Left ventricle myocardium inferior (tissue), 1 donor: ENCODE measurements around the gene NLRP1. TPM values are rescaled to one million over a fixed set of nuclear protein-coding genes. Genes with fewer than 3 reads are reported as not detected.
A peak's percentile ranks its signal among the peaks of the same experiment; 100 is the strongest.

Source experiments
- DNase-seq: peaks from one replicate; pipeline ENCODE4 v3.0.0-alpha.2; 2020
- H3K27ac ChIP-seq: fragments of 200-600 bp; replicated peaks from 2 replicates; pipeline ENCODE4 v1.8.0; 2021
- H3K27me3 ChIP-seq: fragments of 200-600 bp; 2 replicates; pipeline ENCODE4 v1.8.0; 2021; ENCODE audit warnings: low read depth
- H3K36me3 ChIP-seq: fragments of 200-600 bp; 2 replicates; pipeline ENCODE4 v1.8.0; 2021
- H3K4me1 ChIP-seq: fragments of 200-600 bp; 2 replicates; pipeline ENCODE4 v1.8.0; 2021
- H3K4me3 ChIP-seq: fragments of 200-600 bp; 2 replicates; pipeline ENCODE4 v1.8.0; 2021; ENCODE audit warnings: mild to moderate bottlenecking, moderate library complexity
- H3K9me3 ChIP-seq: fragments of 200-600 bp; replicated peaks from 2 replicates; pipeline ENCODE4 v1.8.0; 2021
- intact Hi-C: fragments of 100-400 bp; cut with micrococcal nuclease; formaldehyde crosslinking; loops from one replicate; pipeline ENCODE4 v1.11.0; 2022
- total RNA-seq: library from RNA; stranded (reverse); fragmentation: NEBNext Ultra II Directional; extraction: Animal tissue kit (Norgen Biotek cat#: 25700); gene quantifications from one replicate; pipeline ENCODE4 v1.2.1, GENCODE V29; 2021
- TF ChIP-seq, protein P1 (sequence below): fragments of 200-600 bp; IDR thresholded peaks from 2 replicates; pipeline ENCODE4 v1.8.0; 2021; ENCODE audit warnings: antibody characterized with exemption, mild to moderate bottlenecking, borderline replicate concordance
- donor health status: DM: no; HTN: yes; CAD: no; lungs with severe emphysema.

Gene NLRP1
- total RNA-seq, 1 donor from 2014 or later, result 8.3 TPM

DNA sequence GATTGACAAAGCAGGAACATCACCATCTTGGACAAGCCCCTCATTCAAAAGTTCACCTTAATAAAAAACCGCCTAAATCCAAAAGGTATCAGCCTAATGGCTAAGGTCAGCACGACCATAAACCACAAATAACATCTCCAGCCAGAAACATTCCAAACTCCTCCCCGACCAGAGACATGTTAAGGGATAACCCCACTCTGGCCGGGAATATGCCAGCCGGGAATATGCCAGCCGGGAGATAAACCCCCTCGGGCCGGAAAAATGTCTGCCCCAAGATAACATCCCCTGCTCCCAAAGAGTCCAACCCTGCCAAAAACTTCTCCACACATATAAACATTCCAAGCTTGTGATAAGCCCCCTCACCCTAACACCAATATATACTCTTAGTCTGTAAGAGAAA lies 116.9 kb downstream of the NLRP1 start:
- H3K4me3 ChIP-seq, result peak overlapping the region; percentile 98
- TF ChIP-seq, protein P1, sequence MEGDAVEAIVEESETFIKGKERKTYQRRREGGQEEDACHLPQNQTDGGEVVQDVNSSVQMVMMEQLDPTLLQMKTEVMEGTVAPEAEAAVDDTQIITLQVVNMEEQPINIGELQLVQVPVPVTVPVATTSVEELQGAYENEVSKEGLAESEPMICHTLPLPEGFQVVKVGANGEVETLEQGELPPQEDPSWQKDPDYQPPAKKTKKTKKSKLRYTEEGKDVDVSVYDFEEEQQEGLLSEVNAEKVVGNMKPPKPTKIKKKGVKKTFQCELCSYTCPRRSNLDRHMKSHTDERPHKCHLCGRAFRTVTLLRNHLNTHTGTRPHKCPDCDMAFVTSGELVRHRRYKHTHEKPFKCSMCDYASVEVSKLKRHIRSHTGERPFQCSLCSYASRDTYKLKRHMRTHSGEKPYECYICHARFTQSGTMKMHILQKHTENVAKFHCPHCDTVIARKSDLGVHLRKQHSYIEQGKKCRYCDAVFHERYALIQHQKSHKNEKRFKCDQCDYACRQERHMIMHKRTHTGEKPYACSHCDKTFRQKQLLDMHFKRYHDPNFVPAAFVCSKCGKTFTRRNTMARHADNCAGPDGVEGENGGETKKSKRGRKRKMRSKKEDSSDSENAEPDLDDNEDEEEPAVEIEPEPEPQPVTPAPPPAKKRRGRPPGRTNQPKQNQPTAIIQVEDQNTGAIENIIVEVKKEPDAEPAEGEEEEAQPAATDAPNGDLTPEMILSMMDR, result no peak
- DNase-seq, result no peak
- H3K27me3 ChIP-seq, result no peaks in the 10 kb centered on the region
- peaks cover 7% of the 10 kb centered on the region for H3K36me3 ChIP-seq
- no peaks in the 10 kb centered on the region for H3K9me3 ChIP-seq
- intact Hi-C loops, result no loop called here
- H3K27ac ChIP-seq, result no peak overlapping the region
- H3K4me1 ChIP-seq, result peaks cover 28% of the 10 kb centered on the region

DNA sequence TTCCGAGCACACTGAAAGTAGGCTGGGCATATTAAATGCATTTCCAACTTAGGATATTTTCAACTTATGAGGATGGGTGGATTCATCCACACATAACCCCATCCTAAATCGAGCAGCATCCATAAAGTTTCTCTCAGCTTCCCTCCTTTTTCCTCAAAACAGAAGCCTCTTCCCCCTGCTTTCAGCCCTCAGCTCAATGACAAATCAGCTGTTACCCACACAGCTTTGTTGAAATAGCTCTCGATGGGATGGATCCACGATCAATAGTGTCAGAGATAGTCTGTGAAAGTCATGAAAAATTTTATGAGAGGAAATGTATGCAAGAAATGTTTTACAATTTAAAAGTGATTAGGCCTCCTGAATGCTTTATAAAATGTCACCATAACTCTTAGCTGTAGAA lies 118.0 kb downstream of the NLRP1 start:
- Histone ChIP-seq H3K4me1 (peaks cover 28% of the 10 kb centered on the region), H3K27me3 (no peaks in the 10 kb centered on the region), H3K9me3 (no peaks in the 10 kb centered on the region), H3K27ac (no peak overlapping the region), H3K4me3 (no peak overlapping the region), H3K36me3 (peaks cover 13% of the 10 kb centered on the region)
- intact Hi-C loops, result no loop called here
- TF ChIP-seq, protein P1, result no peak
- DNase-seq, result no peak

DNA sequence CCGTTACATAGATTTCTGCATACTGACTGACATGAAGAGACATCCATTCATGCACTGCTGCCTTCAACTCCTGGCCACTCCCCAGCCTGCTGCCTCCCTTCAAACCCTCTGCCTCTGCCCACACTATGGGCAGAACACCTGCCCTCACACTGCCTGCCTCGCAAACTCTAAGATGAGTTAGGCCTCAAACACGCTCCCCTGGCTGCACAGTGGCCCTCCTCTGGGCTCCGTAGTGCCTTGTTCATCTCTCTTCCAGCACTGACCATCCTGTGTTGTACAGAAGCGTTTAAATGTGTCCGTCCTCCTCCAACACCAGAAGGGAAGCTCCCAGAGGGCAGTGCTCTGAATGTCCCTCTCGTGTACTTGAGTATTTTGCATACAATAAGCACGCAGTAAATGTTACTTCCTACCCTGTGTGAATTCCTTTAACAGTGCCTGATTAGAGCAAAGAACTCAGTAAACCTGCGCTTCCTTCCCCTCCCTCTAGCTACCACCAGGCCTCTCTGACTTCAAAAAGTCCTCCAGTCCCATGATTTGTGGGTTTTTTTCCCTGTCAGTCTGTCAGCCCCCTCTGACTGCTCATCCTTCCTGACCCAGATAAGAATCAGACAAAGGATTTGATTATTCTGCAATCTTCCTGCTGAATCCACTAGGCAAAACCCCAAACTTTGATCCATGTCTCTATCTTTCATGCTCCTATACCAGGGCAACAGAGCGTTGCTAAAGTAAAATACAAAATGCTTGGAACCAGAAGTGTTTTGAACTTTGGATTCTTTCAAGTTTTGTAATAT lies 119.4 kb downstream of the NLRP1 start:
- intact Hi-C loops, result no loop called here

More for the DNA sequence above, 119.4 kb downstream of the NLRP1 start:
- TF ChIP-seq, protein P1, result no peak
- no peak for DNase-seq
- Histone ChIP-seq H3K4me1 (peaks cover 28% of the 10 kb centered on the region), H3K4me3 (no peak overlapping the region), H3K36me3 (peaks cover 27% of the 10 kb centered on the region), H3K9me3 (no peaks in the 10 kb centered on the region), H3K27ac (no peak overlapping the region), H3K27me3 (no peaks in the 10 kb centered on the region)

Other genes starting within 250 kb of the NLRP1 start
- 37.3 TPM for gene NUP88, start 164.8 kb downstream of the NLRP1 start, total RNA-seq
- 28.4 TPM for gene RPAIN, start 164.3 kb downstream of the NLRP1 start, total RNA-seq
- 124 TPM for gene C1QBP, start 145.4 kb downstream of the NLRP1 start, total RNA-seq
- gene DHX33, start 115.5 kb downstream of the NLRP1 start, total RNA-seq, result 4.5 TPM
- 32.5 TPM for gene DERL2, start 98.3 kb downstream of the NLRP1 start, total RNA-seq
- 10.1 TPM for gene MIS12, start 97.9 kb downstream of the NLRP1 start, total RNA-seq